CD4-positive, alpha-beta T cell treated with Interleukin-17A for 4 hours (primary cell): ENCODE measurements around the gene OXNAD1.

Experiments used
- DNase-seq: peaks from one replicate; pipeline ENCODE4 v3.0.0-alpha.2; 2020; ENCODE audit warnings: mixed read lengths

Gene OXNAD1, protein sequence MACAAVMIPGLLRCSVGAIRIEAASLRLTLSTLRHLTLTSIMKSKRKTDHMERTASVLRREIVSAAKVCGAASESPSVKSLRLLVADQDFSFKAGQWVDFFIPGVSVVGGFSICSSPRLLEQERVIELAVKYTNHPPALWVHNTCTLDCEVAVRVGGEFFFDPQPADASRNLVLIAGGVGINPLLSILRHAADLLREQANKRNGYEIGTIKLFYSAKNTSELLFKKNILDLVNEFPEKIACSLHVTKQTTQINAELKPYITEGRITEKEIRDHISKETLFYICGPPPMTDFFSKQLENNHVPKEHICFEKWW

DNA sequence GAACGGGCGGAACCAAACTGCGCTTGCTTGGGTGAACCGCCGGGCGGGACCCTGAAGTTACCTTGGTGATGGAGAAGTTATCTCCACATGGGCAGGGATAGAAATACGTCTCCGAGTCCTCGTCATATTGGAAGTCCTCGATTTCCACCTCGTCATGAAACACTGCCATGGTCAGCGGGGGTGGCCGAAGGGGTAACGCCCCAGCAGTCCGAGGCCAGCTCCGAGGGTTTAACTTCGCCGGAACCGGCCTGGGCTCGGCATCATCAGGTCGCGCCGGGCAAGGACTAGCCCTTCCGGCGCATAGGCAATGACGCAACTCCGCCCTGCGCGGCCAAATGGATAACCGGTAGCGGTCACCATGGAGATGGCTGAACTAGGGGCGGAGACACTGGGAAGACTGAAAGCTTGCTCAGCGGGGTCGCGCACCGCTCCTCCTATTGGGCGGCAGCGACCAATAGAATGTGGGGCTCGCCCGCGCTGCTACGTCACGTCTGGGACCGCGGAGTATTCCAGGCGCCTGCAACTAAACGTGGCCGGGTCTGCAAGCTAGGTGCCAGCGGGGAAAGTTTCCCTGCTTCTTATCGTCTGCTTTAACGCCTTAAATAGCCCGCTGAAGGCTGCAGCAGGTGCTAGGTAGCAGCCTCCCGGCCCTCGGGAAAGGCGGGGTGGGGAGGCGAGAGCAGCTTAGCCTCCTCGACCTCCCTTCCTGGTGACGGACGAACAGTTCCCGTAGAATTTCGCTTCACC lies at the start of gene OXNAD1, which contains the start of gene DPH3:
Gene OXNAD1, plus strand, starts transcription at position 505 of the 747 bp plus-strand sequence. CDS start 5,741 bp downstream, outside the sequence.
Gene DPH3, minus strand, starts transcription at position 236 of the 747 bp plus-strand sequence. Its CDS starts 67 bp downstream, at position 169.
- DNase-seq, result peak; percentile 99

DNA sequence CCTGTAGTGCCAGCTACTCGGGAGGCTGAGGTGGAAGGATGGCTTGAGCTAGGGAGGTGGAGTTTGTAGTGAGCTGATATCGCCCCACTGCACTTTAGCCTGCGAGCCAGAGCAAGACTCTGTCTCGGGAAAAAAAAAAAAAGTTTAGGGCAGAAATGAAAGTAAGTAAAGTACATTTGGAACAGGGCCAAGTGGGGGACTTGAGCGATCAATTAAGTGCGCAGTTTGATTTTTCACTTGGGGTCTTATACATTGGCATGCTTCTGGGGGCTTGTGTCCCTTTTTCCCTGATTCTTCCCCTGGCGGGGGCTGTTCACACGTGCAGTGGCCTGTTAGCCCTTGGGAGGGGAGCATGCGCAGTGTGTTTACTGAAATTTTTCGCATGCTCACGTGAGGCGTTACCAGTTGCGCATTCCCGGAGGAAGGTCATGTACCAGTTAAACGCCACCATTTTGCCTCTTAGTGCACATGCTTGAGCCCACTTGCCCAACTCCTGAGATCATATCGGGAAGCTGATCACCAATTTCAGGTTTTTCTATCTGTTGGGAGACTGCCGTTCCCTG lies 48.6 kb upstream of the OXNAD1 start:
- DNase-seq, result no peak

DNA sequence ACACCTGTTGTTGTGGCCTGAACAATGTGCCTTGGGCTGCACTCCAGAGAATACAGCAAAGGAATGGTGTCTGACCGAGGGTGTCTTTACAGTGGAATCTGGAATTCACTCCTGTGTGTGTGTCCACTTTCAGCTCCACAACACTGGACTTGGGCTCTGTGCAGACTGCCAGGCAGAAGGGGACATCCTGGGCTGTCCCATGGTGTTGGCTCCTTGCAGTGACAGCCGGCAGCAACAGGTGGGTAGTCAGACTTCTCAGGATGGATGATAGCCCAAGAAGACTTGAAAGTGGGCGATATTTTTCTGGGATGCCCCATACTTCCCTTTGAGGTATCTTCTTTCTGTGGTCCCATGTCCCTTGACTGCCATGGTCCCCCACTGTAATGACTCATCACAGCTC lies 45.2 kb upstream of the OXNAD1 start:
- DNase-seq, result no peak

DNA sequence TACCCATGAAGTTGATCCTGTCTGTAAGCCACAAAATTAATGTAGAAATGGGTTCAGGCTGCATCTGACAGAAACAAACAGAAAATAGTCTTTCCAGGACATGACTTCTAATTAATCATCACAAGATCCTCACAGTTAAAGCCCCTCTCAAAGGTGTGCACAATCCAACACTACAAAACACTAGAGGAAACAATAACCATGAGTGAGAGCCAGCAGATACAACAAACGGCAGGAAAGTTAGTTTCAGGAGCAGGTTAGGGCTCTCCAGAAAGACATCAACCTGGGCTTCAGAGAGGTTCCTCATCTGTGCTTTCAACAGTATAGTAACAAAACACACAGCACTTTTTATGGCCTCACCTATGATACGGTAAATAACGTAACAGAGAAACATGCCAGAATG lies 43.0 kb upstream of the OXNAD1 start:
- no peak for DNase-seq

DNA sequence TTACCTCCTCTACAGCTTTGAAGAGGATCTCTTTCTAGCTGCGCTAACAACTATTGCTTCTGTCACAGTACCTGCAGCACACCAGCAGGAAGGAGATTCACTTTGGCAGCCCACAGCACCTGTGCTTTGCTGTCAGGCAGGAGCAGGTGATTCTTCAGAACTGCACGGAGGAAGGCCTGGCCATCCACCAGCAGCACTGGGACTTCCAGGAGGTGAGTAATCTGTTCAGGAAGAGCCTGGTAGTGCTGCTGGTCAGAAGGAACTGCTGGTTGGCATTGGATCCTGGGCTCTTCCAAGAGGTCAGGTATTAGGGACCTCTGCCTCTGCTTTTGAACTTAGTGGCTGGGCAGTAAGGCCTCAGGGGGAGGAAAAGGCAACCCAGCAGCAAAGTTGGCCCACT lies 42.5 kb upstream of the OXNAD1 start:
- DNase-seq, result no peak

DNA sequence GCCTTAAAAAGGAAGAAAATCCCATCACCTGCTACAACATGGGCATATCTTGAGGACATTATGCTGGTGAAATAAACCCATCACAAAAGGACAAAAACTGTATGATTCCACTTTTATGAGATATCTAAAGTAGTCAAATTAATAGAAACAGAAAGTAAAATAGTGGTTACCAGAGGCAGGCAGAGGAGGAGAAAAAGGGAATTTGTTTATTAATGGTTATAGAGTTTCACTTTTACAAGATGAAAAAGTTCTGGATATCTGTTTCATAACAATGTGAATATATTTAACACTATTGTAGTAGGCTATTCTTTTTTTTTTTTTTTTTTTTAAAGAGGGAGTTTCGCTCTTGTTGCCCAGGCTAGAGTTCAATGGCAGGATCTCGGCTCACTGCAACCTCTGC lies 40.7 kb upstream of the OXNAD1 start:
- DNase-seq, result no peak

DNA sequence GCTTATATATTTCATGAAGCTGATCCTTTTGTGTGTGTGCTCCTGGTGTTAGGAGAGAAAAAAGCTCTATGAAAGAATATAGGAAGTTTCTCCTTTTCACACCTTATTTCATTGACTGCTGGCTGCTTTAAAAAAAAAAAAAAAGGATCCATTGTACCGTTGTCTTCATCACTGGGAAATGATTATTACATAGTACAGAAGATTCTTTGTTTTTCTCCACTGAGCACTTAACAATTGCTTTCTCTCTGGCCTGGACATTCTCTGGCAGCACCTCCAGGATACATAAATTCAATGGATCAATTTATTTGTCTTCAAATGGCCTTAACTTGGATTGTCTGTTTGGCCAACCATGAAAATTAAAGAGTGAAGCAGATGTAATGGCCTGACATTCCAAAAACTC lies 37.4 kb upstream of the OXNAD1 start:
- no peak for DNase-seq

DNA sequence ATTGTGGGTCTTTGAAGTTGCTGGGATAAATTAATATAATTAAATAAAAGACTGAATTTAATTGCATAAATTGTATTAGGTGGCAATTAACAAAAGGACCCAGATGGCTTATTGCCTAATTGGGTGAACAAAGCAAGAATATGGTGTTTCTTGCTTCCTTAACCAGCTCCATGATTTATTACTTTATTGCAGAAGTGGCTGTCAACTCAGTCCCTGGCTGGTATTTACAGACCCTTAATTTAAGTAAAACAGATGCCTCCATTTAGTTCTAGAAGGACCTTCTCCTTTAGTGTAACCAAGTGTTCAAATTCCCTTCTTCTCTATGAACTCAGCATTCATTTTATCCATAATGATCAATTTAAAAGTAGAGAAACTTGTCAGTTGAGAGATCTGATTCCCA lies 35.3 kb upstream of the OXNAD1 start:
- DNase-seq, result no peak

DNA sequence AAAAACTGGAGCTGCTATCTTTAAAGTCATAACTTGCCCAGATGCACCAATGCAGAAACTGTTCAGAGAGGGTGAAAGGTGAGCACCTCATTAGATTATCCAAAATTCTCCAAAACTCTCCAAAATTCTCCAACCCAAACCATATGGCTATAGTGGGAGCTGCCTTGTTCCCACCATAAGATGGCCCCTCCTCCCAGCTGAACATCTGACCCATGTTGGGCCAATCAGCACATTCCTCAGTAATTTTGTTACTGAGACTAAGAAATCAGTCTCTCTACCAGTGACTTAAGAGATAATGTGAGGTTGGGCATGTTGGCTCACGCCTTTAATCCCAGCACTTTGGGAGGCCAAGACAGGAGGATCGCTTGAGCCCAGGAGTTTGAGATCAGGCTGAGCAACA lies 33.0 kb upstream of the OXNAD1 start:
- no peak for DNase-seq

DNA sequence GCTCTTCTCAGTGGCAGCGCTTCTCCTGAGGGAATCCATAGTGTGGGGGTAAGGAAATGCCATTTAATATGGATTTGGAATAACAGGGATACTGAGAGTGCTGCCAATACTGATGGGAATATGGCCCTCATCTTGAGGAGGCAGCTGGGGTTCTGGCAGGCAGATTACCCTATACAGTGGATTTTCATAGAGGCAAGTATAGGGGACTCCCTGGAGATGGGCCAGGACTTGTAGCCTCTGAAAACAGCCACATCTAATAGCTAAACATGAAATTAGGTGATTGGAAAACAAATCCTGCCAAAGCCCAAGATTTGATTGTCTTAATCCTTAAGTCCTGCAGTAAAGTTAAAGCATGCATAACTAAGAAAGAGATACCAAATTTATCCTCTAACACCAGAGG lies 31.2 kb upstream of the OXNAD1 start:
- no peak for DNase-seq

DNA sequence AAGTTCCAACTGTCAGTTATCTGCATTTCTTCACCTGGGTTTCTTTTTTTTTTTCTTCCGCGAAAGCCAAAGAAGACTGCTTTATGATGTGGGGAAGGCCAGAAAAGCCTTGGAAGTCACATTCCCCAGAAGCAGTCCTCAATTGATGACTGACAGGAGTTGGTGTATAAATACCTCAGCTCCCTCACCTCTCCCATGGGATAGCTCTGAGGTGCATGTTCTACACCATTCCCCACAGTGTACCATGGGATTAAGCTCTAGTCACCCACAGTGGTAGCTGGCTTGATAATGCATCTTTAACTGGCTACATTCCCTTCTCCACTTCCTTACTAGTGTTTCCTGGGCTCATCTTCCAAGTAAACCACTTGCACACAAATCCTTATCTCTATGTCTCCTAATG lies 30.7 kb upstream of the OXNAD1 start:
- DNase-seq, result no peak

DNA sequence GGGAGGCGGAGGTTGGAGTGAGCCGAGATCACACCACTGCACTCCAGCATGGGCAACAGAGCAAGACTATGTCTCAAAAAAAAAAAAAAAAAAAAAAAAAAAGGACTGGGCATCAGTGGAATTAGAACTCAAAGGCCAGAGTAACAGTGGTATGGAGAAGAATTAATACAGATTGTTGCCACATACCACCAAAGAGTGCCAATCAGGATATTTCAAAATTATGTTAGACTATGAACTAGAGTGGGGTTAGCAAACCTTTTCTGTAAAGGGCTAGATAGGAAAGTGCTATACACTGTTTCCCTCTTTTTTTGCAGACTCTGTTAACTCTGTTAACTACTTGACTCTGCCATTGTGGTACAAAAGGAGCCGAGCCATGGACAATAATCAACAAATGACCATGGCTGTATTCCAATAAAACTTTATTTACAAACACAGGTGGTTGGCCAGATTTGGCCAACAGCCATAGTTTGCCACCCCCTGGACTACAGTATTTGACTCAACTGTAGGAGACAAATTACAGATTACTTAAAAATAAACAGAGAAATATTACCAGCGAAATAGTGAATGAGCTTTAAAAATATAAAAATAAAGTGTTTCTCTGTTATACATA lies 28.9 kb upstream of the OXNAD1 start:
- no peak for DNase-seq

DNA sequence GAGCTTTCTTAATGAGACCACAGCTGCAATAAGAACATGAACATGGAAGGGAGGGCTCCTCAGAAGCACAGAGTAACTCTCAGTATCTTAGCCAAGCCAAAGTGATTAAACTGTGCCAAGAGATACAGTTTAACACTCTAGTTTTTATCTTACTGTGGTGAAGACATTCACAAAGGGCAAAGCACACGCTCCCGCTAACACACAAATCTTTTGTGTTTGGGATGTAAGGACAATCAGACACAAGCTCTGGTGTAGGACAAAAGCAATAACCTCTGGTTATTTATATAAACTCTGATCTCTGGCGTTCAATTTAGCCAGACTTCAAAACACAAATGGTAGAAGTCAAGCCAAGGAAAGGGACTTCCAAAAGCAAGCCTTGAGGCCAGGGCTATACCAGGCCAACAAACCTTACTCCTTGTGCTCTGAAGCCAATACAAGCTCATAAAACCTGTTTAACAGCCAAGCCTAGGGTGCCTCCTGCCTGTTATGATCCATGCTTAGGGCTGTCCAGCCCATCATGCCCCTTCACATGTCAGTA lies 28.1 kb upstream of the OXNAD1 start:
- DNase-seq, result no peak

DNA sequence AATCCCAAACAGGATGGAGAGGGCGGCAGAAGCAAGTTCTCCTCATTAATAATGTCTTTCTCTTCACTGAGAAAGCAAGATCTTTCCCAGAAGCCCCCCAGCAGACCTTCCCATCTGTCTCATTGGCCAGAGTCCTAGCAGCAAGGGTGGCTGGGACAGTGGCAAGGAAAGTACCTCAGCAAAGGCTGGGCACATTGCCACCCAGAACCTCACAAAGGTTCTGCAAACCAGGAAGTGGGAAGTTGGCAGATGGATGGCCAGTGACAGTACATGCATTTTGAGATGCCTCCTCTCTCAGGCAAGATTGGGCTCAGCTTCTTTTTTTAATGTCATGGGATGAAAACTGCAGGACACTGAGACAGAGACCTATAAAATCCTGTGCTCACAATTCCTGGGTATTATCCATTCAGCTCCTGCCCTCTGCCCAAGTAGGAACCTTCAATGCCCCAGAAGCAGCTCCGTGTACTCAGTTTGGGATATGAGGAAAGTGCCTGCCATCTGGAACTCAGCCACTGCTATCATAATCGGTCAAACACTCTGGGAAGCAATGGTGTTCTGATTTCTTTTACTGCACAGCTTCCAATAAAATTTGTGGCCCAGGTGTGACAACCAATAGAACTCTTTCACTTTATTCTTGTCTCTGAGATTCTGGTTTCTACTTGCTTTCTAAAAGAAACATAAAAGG lies 25.8 kb upstream of the OXNAD1 start:
- DNase-seq, result no peak

DNA sequence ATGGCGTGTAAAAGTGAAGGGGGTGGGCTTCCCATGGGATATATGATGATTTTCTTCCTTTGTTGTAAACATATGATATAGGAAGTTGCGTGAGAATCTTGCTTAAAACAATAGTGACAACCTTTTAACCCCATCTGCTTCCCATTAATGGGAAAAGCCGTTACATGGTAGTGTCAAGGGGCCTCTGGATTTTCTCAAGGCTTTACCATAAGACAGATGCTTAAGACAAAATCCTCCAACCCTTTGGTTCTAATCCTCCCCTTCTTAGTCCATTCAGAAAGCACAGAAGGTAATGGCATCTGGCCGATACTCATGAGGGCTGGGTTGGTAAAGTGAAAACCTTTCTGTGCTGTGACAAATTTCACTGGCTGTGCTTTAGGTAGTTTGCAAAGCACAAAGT lies 25.2 kb upstream of the OXNAD1 start:
- no peak for DNase-seq

DNA sequence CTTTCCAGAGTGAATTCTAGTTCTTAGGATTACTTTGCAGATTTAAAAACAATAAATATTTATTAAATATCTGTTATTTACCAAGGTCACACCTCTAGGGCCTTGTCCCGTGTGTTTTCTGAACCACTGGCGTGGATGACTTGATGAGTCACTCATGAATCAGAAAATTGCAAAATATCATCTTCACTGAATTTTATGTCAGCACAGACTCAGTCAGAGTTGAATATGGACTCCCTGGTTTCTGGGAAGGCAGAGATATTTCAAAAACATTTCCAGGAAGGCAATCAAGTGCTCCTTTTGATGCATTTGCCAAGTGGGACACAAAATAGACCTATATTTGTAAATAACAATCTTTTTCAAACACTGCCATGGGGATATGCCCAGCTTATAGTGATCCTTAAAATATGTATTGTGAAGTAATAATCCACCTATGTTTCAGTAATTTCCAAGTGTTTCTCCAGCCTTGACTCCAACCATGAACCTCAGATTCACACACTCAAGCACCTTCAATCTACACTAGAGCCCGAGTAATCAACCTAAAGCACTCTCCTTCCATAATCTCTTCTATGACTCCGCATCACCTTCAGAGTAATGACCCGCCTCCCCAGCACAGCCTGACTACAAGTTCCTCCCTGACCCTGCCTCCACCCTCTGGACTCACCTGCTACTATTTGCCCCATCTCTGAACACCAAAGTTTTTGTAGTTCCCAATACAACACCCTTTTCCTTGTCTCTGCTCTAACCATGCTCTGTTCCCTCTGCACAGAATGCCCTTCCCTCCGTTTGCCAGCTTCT lies 24.6 kb upstream of the OXNAD1 start:
- DNase-seq, result no peak

DNA sequence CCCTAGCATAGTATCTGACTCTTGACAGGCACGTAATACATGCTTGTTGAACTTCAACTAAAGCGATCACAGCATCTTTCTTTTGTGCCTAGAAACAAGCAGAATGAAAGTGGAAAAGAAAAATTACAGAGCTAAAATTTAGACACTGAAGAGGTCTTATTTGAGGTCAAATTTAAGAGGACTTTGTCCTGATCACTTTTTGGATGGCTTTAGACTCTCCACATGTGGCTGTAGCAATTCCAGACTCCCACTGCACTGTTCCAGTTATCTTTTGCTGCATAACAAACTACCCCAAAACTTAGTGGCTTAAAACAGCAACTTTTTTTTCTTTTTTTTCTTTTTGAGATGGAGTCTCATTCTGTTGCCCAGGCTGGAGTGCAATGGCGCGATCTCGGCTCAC lies 23.8 kb upstream of the OXNAD1 start:
- no peak for DNase-seq

DNA sequence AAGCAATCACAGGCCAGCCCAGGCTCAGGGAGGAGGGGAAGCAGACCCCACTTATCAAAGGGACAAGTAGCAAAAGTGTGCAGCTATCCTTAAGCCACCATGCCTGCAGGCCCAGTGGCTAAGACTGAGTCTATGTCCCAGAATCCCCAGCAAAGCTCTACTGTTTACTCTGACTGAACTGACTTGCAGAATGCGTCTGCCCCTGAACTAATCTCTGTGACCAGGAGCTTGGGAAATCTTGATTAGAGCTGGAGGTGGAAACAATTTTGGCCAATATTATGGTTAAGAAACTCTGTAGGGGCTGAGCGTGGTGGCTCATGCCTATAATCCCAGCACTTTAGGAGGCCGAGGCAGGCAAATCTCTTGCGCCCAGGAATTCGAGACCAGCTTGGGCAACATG lies 22.8 kb upstream of the OXNAD1 start:
- no peak for DNase-seq

DNA sequence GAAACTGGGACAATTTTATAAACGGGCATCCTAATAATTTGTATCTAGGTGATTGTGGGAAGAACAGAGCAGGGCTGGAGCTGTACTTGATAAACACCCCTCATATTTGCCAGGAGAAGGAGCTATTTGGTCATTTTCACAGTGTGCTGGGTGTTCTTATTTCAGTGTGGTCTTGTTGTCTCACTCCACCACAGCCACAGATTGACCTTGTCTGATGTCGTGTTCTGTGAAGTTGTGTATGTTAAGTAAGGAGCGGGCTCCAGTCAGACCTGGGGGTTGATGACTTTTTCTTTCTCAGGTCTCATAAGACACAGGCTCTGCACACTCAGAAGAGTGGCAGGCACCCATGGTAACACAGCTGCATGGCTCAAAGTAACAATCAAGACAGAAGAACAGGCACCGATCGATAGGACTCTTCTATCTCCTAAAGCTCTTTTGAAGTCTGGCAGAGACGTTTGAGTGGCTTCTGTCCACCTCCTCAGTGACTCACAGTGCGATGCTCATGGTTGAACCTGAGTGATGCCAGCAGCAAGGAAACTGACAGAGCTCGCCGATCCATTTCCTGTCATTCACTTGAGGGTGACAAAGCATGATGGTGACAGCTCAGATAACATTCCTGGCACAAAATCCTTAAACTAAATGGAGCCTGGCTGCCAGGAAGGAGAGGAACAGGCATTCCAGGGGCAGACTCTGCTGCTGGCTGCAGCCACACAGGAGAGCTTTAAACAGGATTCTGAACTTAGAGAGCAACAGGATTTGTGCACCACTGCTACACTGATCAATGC lies 21.1 kb upstream of the OXNAD1 start:
- no peak for DNase-seq

DNA sequence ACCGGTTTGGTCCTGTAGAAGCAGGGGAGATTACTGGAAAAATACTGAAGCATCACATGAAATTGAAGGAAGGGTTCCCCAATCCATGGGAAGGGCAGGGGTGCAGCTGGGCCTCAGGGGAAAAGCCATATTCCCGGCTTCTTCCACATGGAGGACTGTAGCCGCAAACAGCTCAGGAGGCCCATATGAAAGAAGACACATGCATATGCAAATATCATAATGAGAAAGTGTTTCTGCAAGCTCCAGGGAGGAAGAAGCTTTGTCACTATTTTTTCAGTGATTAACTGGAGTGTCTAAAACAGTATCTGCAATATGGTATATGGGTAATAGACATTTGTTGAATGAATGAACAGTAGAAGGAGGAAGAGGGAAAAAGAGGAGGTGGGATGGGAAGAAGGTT lies 19.4 kb upstream of the OXNAD1 start:
- DNase-seq, result no peak
